AG04449 (cell line): ENCODE measurements around the gene EFNA5.

Source experiments
- CTCF ChIA-PET: fragments of 350-600 bp; formaldehyde crosslinking; extraction: SDS; loops from one replicate; lab custom pipeline; 2021; ENCODE audit warnings: antibody characterized with exemption; lab: Yijun Ruan, JAX
- POLR2A ChIA-PET: fragments of 400-600, 350-600 bp; formaldehyde crosslinking; extraction: SDS; loops from one replicate; lab custom pipeline; 2020; ENCODE audit warnings: antibody characterized with exemption, inconsistent platforms; lab: Yijun Ruan, JAX
- DNase-seq: peaks from one replicate; pipeline ENCODE4 v3.0.0-alpha.2; 2010; ENCODE audit warnings: low read depth, low spot score
- H3K4me3 ChIP-seq: 2 replicates; pipeline ENCODE4 v1.5.1; 2011; ENCODE audit warnings: low read depth, mild to moderate bottlenecking, control low read depth, low read length
- CTCF ChIP-seq: IDR thresholded peaks from one replicate; pipeline ENCODE4 v1.5.1; 2011; ENCODE audit warnings: mild to moderate bottlenecking, moderate library complexity, low read length, control low read depth, inconsistent platforms; ENCODE audit not compliant: insufficient read depth; ENCODE audit errors: missing control alignments

Gene EFNA5

GRCh38 chr5:107532916-107533315, 137.8 kb downstream of the EFNA5 start:
- ChIA-PET POLR2A (no interaction called here), CTCF (no interaction called here)
- TF ChIP-seq CTCF: no peak
- no peak overlapping the region for H3K4me3 ChIP-seq
- DNase-seq: no peak

GRCh38 chr5:107532169-107532878, 138.4 kb downstream of the EFNA5 start:
- no peak for DNase-seq
- ChIA-PET POLR2A (no interaction called here), CTCF (no interaction called here)
- no peak overlapping the region for H3K4me3 ChIP-seq
- TF ChIP-seq CTCF: no peak

- CTCF ChIA-PET: interaction anchor here (1.1 kb wide), 1 partner anchor 40 kb away, joined by 3 read pairs; no protein-coding TSS in a partner anchor
- POLR2A ChIA-PET: no interaction called here
- DNase-seq: no peak
- no peak for TF ChIP-seq CTCF
- no peak overlapping the region for H3K4me3 ChIP-seq
Observed at GRCh38 chr5:107531308-107531707, 139.4 kb downstream of the EFNA5 start.

- DNase-seq: no peak
- no peak for TF ChIP-seq CTCF
- ChIA-PET CTCF (interaction anchor here (0.9 kb wide), 2 partner anchors 8 to 44 kb away, joined by 3 read pairs; no protein-coding TSS in a partner anchor), POLR2A (no interaction called here)
- no peak overlapping the region for H3K4me3 ChIP-seq
Observed at GRCh38 chr5:107529618-107530017, 141.1 kb downstream of the EFNA5 start.

- DNase-seq: no peak
- ChIA-PET CTCF (no interaction called here), POLR2A (no interaction called here)
- TF ChIP-seq CTCF: no peak
- no peak overlapping the region for H3K4me3 ChIP-seq
Observed at GRCh38 chr5:107526270-107526937, 144.3 kb downstream of the EFNA5 start.

GRCh38 chr5:107524111-107524510, 146.6 kb downstream of the EFNA5 start:
- no peak for DNase-seq
- POLR2A ChIA-PET: no interaction called here
- no peak overlapping the region for H3K4me3 ChIP-seq
- no peak for TF ChIP-seq CTCF
- CTCF ChIA-PET: no interaction called here
